Activated T-cell treated with anti-CD3 and anti-CD28 coated beads, Interleukin-2, amount 50 U/mL, for 24 hours (primary cell): ENCODE data around the gene KRT16.
A peak's percentile ranks its signal among the peaks of the same experiment; 100 is the strongest.
"Not testable (repeated sequence)": the region's sequence is repeated elsewhere in the genome, so short reads cannot be mapped to it uniquely, and the experiment has no call there.

ENCODE experiments used
- DNase-seq: peaks from one replicate; pipeline ENCODE4 v3.0.0-alpha.2; 2020
- H3K27ac Mint-ChIP-seq: 2 replicates; pipeline ENCODE4 v1.8.0; 2020; ENCODE audit warnings: mild to moderate bottlenecking, mixed read lengths
- H3K27me3 Mint-ChIP-seq: 2 replicates; pipeline ENCODE4 v1.8.0; 2020; ENCODE audit warnings: mixed read lengths
- H3K36me3 Mint-ChIP-seq: 2 replicates; pipeline ENCODE4 v1.8.0; 2020; ENCODE audit warnings: low read depth, mixed read lengths
- H3K4me1 Mint-ChIP-seq: 2 replicates; pipeline ENCODE4 v1.8.0; 2020; ENCODE audit warnings: low read depth, mixed read lengths
- H3K4me3 Mint-ChIP-seq: 2 replicates; pipeline ENCODE4 v1.8.0; 2020; ENCODE audit warnings: mild to moderate bottlenecking, moderate library complexity, mixed read lengths
- H3K9me3 Mint-ChIP-seq: 2 replicates; pipeline ENCODE4 v1.8.0; 2020; ENCODE audit warnings: mixed read lengths

Gene KRT16

GRCh38 chr17:41651625-41652460 is 39.3 kb upstream of the KRT16 start:
- no peak for DNase-seq
- peaks cover 10% of the 10 kb centered on the region for H3K4me1 Mint-ChIP-seq

GRCh38 chr17:41650794-41651624 is 38.4 kb upstream of the KRT16 start:
- Mint-ChIP-seq H3K27ac (no peak overlapping the region), H3K36me3 (no peaks in the 10 kb centered on the region), H3K4me3 (no peak overlapping the region), H3K4me1 (peaks cover 10% of the 10 kb centered on the region), H3K9me3 (no peaks in the 10 kb centered on the region), H3K27me3 (no peaks in the 10 kb centered on the region)
- DNase-seq: no peak

More at GRCh38 chr17:41651625-41652460, 39.3 kb upstream of the KRT16 start:
- Mint-ChIP-seq H3K27ac (no peak overlapping the region), H3K36me3 (no peaks in the 10 kb centered on the region), H3K4me3 (no peak overlapping the region), H3K27me3 (no peaks in the 10 kb centered on the region), H3K9me3 (no peaks in the 10 kb centered on the region)

- H3K4me1 Mint-ChIP-seq: peaks cover 10% of the 10 kb centered on the region
- H3K27ac Mint-ChIP-seq: no peak overlapping the region
- H3K27me3 Mint-ChIP-seq: no peaks in the 10 kb centered on the region
- H3K4me3 Mint-ChIP-seq: no peak overlapping the region
- no peaks in the 10 kb centered on the region for H3K36me3 Mint-ChIP-seq
- DNase-seq: no peak
- H3K9me3 Mint-ChIP-seq: no peaks in the 10 kb centered on the region
Observed at GRCh38 chr17:41649923-41650519, 37.5 kb upstream of the KRT16 start.

- H3K27ac Mint-ChIP-seq: peak overlapping the region; percentile 85
- H3K4me3 Mint-ChIP-seq: peak overlapping the region; percentile 61
- no peaks in the 10 kb centered on the region for H3K36me3 Mint-ChIP-seq
- no peaks in the 10 kb centered on the region for H3K27me3 Mint-ChIP-seq
- no peaks in the 10 kb centered on the region for H3K9me3 Mint-ChIP-seq
- peak; percentile 92 for DNase-seq
- peaks cover 10% of the 10 kb centered on the region for H3K4me1 Mint-ChIP-seq
Observed at GRCh38 chr17:41648411-41649195, 36.0 kb upstream of the KRT16 start.

GRCh38 chr17:41647940-41648410 is 35.4 kb upstream of the KRT16 start:
- Mint-ChIP-seq H3K4me3 (peak overlapping the region; percentile 61), H3K4me1 (peaks cover 10% of the 10 kb centered on the region), H3K36me3 (no peaks in the 10 kb centered on the region), H3K27me3 (no peaks in the 10 kb centered on the region), H3K9me3 (no peaks in the 10 kb centered on the region), H3K27ac (no peak overlapping the region)
- peak; percentile 95 for DNase-seq

- H3K27ac Mint-ChIP-seq: no peak overlapping the region
Observed at GRCh38 chr17:41647038-41647813, 34.7 kb upstream of the KRT16 start.

GRCh38 chr17:41642252-41643156 is 29.9 kb upstream of the KRT16 start:
- H3K9me3 Mint-ChIP-seq: no peaks in the 10 kb centered on the region
- H3K36me3 Mint-ChIP-seq: no peaks in the 10 kb centered on the region
- H3K27me3 Mint-ChIP-seq: no peaks in the 10 kb centered on the region
- H3K4me3 Mint-ChIP-seq: no peak overlapping the region
- H3K4me1 Mint-ChIP-seq: no peaks in the 10 kb centered on the region
- no peak for DNase-seq
- H3K27ac Mint-ChIP-seq: no peak overlapping the region

More at GRCh38 chr17:41647038-41647813, 34.7 kb upstream of the KRT16 start:
- peak; percentile 36 for DNase-seq
- H3K36me3 Mint-ChIP-seq: no peaks in the 10 kb centered on the region
- peaks cover 10% of the 10 kb centered on the region for H3K4me1 Mint-ChIP-seq
- H3K4me3 Mint-ChIP-seq: no peak overlapping the region
- no peaks in the 10 kb centered on the region for H3K9me3 Mint-ChIP-seq
- H3K27me3 Mint-ChIP-seq: no peaks in the 10 kb centered on the region

GRCh38 chr17:41640596-41640995 is 28.0 kb upstream of the KRT16 start:
- not testable (repeated sequence) for H3K27ac Mint-ChIP-seq, H3K4me1 Mint-ChIP-seq, DNase-seq, H3K4me3 Mint-ChIP-seq, H3K9me3 Mint-ChIP-seq, H3K27me3 Mint-ChIP-seq, H3K36me3 Mint-ChIP-seq

- no peak for DNase-seq
- Mint-ChIP-seq H3K4me1 (no peaks in the 10 kb centered on the region), H3K27ac (no peak overlapping the region), H3K36me3 (no peaks in the 10 kb centered on the region), H3K27me3 (no peaks in the 10 kb centered on the region), H3K4me3 (no peak overlapping the region), H3K9me3 (no peaks in the 10 kb centered on the region)
Observed at GRCh38 chr17:41639492-41640473, 27.2 kb upstream of the KRT16 start.

GRCh38 chr17:41638941-41639340 is 26.4 kb upstream of the KRT16 start:
- H3K9me3 Mint-ChIP-seq: no peaks in the 10 kb centered on the region
- DNase-seq: no peak

GRCh38 chr17:41638194-41638593 is 25.6 kb upstream of the KRT16 start:
- H3K4me3 Mint-ChIP-seq: no peak overlapping the region
- no peaks in the 10 kb centered on the region for H3K4me1 Mint-ChIP-seq
- H3K9me3 Mint-ChIP-seq: no peaks in the 10 kb centered on the region
- H3K27me3 Mint-ChIP-seq: no peaks in the 10 kb centered on the region
- DNase-seq: no peak
- no peak overlapping the region for H3K27ac Mint-ChIP-seq
- H3K36me3 Mint-ChIP-seq: no peaks in the 10 kb centered on the region

More at GRCh38 chr17:41638941-41639340, 26.4 kb upstream of the KRT16 start:
- Mint-ChIP-seq H3K27me3 (no peaks in the 10 kb centered on the region), H3K4me1 (no peaks in the 10 kb centered on the region), H3K27ac (no peak overlapping the region), H3K4me3 (no peak overlapping the region), H3K36me3 (no peaks in the 10 kb centered on the region)

- no peaks in the 10 kb centered on the region for H3K27me3 Mint-ChIP-seq
- DNase-seq: no peak
- H3K36me3 Mint-ChIP-seq: no peaks in the 10 kb centered on the region
- H3K9me3 Mint-ChIP-seq: no peaks in the 10 kb centered on the region
- no peak overlapping the region for H3K27ac Mint-ChIP-seq
- no peak overlapping the region for H3K4me3 Mint-ChIP-seq
- H3K4me1 Mint-ChIP-seq: no peaks in the 10 kb centered on the region
Observed at GRCh38 chr17:41636652-41637051, 24.1 kb upstream of the KRT16 start.
